Measurements from ENCODE around the gene RPS15.

Gene RPS15

DNA sequence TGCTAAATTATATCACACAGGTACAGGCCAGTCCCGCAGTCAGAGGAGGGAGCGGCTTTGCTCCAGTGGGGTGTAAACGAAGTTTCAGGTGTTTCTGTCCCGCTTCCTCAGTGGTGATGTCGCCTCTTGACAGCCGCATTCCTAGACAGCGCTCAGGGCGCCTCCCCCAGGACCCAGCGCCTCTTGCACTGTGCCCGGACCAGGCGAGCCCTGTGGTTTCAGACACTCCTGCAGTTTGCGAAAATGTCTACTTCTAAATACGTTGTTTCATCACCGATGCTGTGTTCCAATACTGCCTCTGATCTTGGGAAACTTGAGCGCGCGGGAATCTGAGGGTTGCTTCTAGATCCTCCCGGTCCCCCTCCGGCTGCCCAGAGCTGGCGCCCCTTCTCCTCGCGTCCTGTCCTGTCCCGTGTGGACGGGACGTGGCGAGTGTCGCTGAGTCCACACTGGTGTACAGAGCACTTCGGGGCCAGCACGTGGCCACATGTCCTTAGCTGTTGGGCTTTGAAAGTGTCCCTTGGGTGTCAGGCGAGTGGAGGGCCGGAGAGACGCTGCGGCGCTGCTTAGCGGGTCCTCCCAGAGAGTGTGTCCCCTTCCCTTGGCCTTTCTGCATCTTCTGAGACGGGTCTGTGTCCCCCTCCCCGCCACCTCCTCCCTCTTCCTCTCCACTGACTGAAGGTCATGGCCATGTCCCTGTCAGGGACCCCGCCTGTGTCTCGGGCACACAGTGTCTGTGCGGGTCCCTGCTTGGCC is 14.6 kb upstream of the RPS15 start:
- Histone ChIP-seq H3K27me3 (ENCODE audit: control insufficient read depth, insufficient read depth, low read length) (no peaks in the 10 kb centered on the region), H3K4me3 (ENCODE audit: low read depth, low read length) (no peak overlapping the region), H2AFZ (no peak overlapping the region), H3K9ac (no peak overlapping the region), H3K9me3 (ENCODE audit: control insufficient read depth, low read length) (no peaks in the 10 kb centered on the region), H3K27ac (no peak overlapping the region), H3K4me2 (ENCODE audit: low read length) (no peak overlapping the region), H3K36me3 (ENCODE audit: control insufficient read depth, insufficient read depth, low read length) (no peaks in the 10 kb centered on the region), H3K79me2 (peaks cover 44% of the 10 kb centered on the region), H3K4me1 (no peaks in the 10 kb centered on the region)
- TF ChIP-seq, protein P1, sequence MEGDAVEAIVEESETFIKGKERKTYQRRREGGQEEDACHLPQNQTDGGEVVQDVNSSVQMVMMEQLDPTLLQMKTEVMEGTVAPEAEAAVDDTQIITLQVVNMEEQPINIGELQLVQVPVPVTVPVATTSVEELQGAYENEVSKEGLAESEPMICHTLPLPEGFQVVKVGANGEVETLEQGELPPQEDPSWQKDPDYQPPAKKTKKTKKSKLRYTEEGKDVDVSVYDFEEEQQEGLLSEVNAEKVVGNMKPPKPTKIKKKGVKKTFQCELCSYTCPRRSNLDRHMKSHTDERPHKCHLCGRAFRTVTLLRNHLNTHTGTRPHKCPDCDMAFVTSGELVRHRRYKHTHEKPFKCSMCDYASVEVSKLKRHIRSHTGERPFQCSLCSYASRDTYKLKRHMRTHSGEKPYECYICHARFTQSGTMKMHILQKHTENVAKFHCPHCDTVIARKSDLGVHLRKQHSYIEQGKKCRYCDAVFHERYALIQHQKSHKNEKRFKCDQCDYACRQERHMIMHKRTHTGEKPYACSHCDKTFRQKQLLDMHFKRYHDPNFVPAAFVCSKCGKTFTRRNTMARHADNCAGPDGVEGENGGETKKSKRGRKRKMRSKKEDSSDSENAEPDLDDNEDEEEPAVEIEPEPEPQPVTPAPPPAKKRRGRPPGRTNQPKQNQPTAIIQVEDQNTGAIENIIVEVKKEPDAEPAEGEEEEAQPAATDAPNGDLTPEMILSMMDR (IDR thresholded peaks at IDR 0.05): no peak

DNA sequence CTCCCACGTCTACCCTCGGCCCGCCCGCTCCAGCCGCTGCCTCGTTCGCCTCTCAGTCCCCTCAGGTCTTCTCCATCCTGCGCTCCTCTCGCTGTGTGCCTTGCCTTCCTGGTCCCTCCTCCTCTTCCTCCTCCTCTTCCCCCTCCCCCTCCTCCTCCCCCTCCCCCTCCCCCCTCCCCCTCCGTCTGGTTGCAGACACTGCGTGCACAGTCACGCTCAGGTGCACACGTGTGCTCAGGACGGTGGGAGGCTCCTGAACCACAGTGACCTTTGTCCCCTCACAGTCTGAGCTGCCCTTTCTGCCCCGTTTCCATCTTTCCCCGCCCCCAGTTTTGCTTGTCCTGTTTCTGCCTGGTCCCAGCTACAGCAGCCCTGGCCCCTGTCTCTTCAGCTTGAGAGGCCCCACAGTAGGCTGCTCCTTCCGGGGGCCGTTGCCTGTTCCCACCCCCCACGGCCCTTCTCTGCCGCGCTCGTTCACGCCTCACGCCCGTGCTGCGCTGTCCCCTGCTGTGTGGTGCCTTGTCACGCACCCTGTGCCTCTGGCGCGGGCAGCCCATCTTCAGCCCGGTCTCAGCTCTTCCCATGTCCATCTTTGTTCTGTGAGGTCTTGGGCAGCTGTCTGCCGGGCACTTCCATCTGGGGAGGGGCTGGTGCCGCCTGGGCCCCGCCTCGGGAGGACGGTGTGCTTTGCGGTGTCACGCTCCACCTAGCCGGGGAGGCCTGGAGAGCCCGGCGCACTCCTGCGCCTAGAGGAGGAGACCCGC is 13.8 kb upstream of the RPS15 start:
- H3K4me3 ChIP-seq (ENCODE audit: low read depth, low read length): no peak overlapping the region
- TF ChIP-seq, protein P1 (IDR thresholded peaks at IDR 0.05): no peak
- H3K36me3 ChIP-seq (ENCODE audit: control insufficient read depth, insufficient read depth, low read length): no peaks in the 10 kb centered on the region
- peaks cover 37% of the 10 kb centered on the region for H3K79me2 ChIP-seq
- H3K4me2 ChIP-seq (ENCODE audit: low read length): no peak overlapping the region
- no peak overlapping the region for H2AFZ ChIP-seq
- H3K9me3 ChIP-seq (ENCODE audit: control insufficient read depth, low read length): no peaks in the 10 kb centered on the region
- H3K9ac ChIP-seq: no peak overlapping the region
- H3K4me1 ChIP-seq: no peaks in the 10 kb centered on the region
- no peak overlapping the region for H3K27ac ChIP-seq
- H3K27me3 ChIP-seq (ENCODE audit: control insufficient read depth, insufficient read depth, low read length): no peaks in the 10 kb centered on the region

DNA sequence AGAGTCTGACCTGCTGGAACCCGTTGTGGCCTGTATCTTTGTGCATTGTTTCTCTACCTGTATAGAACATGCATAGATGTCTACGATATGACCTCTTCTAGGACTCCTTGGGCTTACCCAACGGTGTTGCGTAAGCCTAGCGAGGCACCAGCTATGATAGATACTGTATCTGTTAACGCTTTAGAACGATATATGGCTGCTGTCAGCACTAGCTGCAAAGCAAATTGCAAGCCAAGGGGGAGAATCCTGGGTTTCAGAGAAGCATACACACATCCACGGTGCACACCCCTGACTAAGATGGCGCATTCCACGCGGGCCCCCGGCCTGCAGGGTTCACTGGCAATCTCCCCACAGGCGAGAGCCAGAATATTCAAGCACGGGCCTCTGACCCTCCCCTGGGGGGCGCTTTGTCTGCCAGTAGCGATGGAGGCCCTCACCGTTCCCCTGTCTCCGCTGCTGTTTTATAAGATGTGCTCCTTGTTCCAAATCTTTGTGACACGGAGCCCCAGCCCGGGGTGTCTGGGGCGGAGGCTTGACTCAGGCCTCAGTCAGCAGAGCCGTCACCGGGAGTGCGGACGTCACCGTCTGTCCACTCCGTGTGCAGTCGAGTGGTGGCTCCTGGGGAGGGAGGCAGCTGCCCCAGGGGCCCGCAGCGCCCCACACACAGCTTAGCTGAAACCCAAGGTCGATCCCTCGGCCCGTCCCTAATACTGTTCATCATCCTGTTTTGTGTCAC is 12.9 kb upstream of the RPS15 start:
- Histone ChIP-seq H3K27ac (no peak overlapping the region), H3K27me3 (ENCODE audit: control insufficient read depth, insufficient read depth, low read length) (no peaks in the 10 kb centered on the region), H3K36me3 (ENCODE audit: control insufficient read depth, insufficient read depth, low read length) (no peaks in the 10 kb centered on the region), H3K4me2 (ENCODE audit: low read length) (no peak overlapping the region), H3K4me3 (ENCODE audit: low read depth, low read length) (no peak overlapping the region), H3K9ac (no peak overlapping the region), H3K9me3 (ENCODE audit: control insufficient read depth, low read length) (no peaks in the 10 kb centered on the region), H3K79me2 (peaks cover 35% of the 10 kb centered on the region), H2AFZ (no peak overlapping the region), H3K4me1 (no peaks in the 10 kb centered on the region)
- TF ChIP-seq, protein P1 (IDR thresholded peaks at IDR 0.05): no peak

DNA sequence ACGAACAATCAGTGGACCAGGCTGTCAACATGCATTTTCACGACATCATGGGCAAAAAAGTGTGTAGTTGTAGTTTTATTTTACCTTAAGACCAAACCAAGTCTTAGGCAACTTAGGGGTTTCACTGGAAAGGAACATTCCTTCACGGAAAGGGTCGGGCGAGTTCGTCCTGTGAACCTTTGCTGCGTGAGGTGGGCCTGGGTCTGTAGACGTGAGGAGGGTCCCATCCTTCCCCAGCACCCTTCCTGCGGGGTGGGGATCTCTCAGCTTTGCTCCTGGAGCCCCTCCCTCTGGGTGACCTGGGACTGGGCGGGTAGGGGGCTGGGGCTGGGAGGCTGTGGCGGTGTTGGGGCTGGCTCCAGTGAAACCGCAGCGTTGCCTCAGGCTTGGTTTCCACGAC is 12.3 kb upstream of the RPS15 start:
- no peak overlapping the region for H2AFZ ChIP-seq
- H3K9me3 ChIP-seq (ENCODE audit: control insufficient read depth, low read length): no peaks in the 10 kb centered on the region
- no peaks in the 10 kb centered on the region for H3K36me3 ChIP-seq (ENCODE audit: control insufficient read depth, insufficient read depth, low read length)
- no peaks in the 10 kb centered on the region for H3K4me1 ChIP-seq
- H3K4me3 ChIP-seq (ENCODE audit: low read depth, low read length): no peak overlapping the region
- no peak overlapping the region for H3K4me2 ChIP-seq (ENCODE audit: low read length)
- no peak overlapping the region for H3K27ac ChIP-seq
- no peak overlapping the region for H3K9ac ChIP-seq
- peaks cover 33% of the 10 kb centered on the region for H3K79me2 ChIP-seq
- H3K27me3 ChIP-seq (ENCODE audit: control insufficient read depth, insufficient read depth, low read length): no peaks in the 10 kb centered on the region
- TF ChIP-seq, protein P1 (IDR thresholded peaks at IDR 0.05): no peak

All from parathyroid adenoma (tissue), 2 donors.